ENCODE results near the gene ARL8A. TPM values are rescaled to one million over a fixed set of nuclear protein-coding genes. Genes with fewer than 3 reads are reported as not detected.
"Not testable (repeated sequence)": the region's sequence is repeated elsewhere in the genome, so short reads cannot be mapped to it uniquely, and the experiment has no call there.

The ARL8A gene
- 106 TPM for total RNA-seq
- long read RNA-seq, transcript ARL8A-201 (7 exons, 1,793 nt), result major isoform, 6 of 10 reads
- long read RNA-seq, partial matches to known transcripts, result 1 of 10 reads
- long read RNA-seq, other reads (novel, unspliced or antisense), result 1 of 10 reads

DNA sequence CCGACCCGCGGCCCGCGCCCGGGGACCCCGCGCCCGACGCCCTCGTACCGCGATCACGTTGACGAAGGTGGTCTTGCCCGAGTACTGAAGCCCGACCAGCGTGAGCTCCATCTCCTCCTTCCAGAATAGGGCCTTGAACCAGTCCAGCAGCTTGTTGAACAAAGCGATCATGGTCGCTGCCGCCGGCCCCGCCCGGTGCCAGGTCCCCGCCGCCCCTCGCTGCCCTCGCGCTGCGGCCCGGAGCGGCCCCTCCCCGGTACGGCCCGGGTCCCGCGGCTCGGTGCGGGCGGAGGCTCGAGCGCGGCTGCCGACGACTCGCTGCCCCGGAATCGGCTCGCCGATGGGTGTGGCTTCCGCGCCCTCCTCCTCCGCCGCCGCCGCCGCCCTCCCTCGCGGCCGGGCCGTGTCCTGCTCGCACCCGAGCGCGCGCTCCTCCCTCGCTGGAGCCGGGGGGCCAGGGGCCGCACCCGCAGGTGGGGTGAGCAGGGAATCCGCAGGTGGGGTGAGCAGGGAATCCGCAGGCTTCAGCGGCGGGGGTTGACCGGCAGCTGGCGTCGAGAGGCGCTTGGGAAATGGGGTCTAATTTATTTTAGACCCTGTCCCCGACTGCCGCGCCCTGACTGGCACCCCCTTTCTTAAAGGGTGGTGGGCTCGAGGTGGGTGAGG, at the start of gene ARL8A:
ARL8A (minus strand) TSS at position 336 of the 666 bp plus-strand sequence; CDS start at position 171, 165 bp downstream.
- DNase-seq (ENCODE audit: low spot score), result peak; percentile 94

DNA sequence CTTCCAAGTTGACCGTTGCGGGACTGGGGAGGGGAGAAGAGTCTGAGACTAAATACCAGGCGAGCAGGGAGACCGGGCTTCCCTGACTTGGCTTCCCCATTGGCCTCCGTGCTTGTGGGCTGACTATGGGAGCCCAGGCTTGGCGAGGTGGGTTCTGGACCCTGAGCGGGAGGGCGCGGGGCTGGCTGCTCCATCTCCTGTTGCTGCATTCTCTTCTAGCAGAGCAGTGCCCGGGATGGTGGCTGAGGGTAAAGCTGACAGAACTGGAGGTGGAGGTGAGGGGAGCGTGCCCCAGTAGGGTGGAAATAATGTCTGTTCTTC, 49.8 kb upstream of the ARL8A start:
- no peak for DNase-seq (ENCODE audit: low spot score)

DNA sequence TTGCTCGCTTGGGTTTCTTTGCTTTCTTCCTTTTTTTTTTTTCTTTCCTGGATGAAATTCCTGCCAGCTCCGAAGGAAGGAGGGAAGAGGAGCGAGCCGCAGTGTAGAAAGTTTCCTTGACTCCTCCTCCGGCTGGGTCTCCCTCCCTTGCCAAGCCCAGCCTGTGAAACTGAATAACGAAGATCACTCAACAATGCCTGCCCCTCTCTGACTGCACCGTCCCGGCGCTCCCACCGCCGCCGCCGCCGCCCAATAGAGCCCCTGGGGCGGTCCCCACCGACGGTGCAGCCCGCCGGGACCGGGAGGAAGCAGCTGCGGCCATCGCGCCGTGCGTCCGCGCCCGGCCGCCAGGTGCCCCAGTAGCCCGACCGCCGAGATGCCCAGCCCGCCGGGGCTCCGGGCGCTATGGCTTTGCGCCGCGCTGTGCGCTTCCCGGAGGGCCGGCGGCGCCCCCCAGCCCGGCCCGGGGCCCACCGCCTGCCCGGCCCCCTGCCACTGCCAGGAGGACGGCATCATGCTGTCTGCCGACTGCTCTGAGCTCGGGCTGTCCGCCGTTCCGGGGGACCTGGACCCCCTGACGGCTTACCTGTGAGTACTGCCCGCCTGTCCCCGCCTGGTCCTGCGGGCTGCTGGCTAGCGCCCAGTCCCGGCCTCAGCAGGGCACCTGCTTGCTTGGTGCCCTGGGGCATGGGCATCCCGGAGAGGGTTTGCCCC, 49.2 kb upstream of the ARL8A start, which contains the start of gene LGR6:
LGR6 (plus strand) TSS at position 186 of the 714 bp plus-strand sequence; CDS start at position 377, 191 bp downstream.
- DNase-seq (ENCODE audit: low spot score), result no peak

DNA sequence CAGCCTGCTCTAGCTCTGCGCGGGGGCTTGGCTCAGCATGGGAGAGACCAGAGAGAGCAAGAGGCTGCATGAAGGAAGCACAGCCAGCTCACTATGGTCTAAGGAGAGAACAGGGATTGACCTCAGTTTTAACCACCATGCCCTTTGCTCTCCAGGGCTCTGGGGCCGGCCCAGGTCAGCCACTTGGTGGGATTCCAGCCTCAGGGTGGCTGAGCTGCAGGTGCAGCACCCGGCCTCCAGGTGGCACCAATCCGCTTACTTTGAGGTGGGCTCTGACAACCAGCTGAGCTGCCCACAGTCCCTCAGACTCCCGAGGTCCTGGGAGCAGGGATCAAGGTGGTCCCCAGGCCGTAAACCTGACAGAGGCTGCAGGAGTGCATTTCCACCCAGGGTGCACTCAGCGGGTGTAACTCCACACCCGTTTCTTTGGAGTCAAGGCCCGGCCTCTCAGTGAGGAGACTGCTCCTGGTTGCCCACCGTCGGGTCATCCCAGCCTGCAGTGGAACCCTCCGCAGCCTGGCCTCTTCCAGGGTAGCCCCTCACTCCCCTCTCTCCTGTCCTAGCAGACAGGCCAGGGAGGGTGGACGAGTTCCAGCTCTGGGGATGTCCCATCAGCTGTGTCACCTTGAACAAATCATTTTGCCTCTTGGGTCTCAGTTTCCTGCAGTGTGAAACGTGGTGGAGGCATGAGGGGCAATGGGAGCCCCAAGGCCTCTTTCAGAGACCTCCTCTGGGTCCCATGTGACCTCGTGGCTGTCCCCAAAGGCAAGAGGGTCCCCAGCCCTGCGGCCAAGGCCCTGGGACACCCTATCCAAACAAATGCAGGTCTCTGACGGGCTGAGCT, 48.5 kb upstream of the ARL8A start:
- no peak for DNase-seq (ENCODE audit: low spot score)

DNA sequence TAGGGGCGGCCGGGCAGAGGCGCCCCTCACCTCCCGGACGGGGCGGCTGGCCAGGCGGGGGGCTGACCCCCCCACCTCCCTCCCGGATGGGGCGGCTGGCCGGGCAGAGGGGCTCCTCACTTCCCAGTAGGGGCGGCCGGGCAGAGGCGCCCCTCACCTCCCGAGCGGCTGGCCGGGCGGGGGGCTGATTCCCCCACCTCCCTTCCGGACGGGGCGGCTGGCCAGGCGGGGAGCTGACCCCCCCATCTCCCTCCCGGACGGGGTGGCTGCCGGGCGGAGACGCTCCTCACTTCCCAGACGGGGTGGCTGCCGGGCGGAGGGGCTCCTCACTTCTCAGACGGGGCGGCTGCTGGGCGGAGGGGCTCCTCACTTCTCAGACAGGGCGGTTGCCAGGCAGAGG, 46.9 kb upstream of the ARL8A start:
- DNase-seq (ENCODE audit: low spot score), result not testable (repeated sequence)

DNA sequence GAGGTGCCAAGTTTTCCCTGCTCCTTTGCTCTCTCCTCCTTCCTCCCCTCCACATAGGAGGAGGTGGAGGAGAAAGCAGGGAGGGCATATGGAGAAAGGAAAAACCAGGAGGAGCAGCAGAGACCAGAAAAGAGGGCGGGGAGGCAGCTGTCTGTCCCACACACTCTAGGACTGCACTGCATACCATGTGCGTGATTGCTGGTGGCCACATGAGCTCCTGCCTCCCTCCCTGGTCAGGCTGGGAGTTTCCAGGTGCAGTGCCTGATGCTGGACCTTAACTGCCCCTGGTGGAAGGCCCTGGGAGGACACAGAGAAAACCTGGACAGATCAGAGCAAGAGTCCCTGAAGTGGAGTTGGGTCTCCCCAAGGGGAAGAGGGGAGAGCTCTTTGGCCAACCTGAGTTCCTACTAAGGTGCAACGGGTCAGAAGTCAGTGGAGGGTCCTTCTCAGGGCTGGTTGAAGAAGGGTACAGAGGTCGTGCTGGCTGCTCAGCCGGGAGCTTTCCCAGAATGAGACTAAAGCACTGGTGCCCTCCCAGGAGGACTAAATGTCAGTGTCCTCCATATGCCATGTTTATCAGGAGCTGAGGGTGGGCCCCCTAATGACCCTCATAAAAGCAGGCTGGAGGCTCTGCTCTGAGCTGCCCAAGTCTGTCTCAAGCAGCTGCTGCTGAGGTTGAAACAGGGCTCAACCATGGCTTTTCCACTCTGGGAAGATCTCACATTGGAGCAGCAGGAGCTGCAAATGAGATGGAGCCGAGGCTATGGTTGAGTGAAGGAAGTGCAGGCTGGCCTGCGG, 45.6 kb upstream of the ARL8A start:
- DNase-seq (ENCODE audit: low spot score), result no peak

DNA sequence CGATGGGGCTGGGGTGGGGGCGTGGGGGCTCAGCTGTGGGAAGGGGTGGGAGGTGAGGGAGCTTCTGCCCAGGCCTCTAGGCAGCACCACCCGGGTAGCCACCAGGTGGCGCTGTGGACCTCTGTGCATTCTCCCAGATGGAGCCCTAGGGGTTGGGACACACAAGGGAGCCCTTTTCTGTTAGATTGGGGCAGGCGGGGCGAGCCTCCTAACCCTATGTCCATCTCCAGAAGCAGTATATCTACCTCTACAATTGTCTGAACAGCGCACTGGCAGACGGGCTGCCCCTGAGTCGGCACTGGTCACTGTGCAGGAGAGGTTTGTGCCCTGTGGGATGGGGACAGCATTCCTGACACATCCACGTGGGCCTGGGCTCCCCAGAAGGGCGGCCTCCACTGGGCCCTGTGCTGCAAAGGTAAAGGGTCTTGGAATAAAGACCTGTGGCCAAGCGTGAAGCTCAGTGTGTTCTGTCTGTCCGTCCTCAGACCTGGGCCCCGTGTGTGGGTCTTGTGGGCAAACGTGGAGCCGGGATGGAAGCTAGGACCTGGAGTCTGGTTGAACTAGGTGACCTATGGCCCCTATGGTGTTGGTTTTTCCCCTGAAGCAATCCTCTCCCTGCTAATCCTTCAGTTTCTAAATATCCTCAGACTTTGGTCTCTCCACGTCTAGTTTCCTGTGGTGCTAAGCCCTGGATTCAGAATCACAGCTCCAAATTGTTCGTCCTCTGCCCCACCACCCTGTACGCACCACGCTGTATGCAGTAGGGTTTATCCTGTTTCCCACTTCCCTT, 44.7 kb upstream of the ARL8A start:
- DNase-seq (ENCODE audit: low spot score), result no peak

DNA sequence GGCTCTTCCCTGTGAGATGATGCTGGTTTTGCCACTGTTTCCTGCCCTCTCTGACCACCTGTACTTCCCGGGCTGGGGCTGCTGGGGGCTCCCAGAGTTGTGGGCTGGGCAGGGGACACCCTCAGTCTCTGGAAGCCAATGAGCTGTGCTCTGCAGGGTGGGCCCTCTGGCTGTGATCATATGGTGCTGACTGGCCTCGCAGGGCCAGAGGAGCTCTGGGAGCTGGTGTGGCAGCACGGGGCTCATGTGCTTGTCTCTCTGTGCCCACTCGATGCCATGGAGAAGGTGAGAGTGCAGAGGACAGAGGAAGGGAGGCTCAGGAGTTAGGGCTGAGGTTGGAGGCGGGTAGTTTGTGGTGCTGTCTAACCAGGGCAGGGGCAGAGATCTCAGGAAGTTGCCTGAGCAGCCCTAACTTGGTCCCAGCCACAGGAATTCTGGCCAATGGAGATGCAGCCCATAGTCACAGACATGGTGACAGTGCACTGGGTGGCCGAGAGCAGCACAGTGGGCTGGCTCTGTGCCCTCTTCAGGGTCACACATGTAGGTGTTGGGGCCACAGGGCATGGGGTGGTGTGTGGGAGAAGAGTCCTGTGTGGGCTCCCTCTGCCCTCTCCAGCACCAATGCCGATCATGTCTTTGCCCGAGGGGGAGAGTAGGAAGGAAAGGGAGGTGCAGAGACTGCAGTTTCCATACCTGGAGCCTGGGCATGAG, 43.3 kb upstream of the ARL8A start:
- DNase-seq (ENCODE audit: low spot score), result no peak

DNA sequence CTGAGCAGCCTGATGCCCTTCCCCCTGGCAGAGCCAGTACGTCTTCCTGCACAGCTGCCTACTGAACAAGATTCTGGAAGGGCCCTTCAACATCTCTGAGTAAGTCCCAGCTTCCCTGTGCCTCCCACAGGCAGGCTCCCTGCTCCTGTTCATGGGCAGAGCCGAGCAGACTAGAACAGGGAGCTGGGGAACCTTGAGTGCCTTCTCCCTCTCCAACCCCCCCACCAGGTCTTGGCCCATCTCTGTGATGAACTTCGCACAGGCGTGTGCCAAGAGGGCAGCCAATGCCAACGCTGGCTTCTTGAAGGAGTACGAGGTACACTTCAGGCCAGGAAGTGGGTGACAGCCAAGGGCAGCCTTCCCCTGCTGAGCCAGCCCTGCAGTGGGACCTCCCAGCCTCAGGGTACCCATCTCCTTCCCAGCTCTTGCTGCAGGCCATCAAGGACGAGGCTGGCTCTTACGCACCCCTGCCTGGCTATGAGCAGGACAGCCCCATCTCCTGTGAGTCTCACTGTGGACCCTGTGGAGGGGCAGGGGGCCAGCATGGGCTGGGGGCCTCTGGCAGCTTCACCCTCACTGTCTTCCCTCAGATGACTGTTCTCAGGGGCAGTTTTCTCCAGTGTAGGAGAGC, 42.6 kb upstream of the ARL8A start:
- DNase-seq (ENCODE audit: low spot score), result no peak

DNA sequence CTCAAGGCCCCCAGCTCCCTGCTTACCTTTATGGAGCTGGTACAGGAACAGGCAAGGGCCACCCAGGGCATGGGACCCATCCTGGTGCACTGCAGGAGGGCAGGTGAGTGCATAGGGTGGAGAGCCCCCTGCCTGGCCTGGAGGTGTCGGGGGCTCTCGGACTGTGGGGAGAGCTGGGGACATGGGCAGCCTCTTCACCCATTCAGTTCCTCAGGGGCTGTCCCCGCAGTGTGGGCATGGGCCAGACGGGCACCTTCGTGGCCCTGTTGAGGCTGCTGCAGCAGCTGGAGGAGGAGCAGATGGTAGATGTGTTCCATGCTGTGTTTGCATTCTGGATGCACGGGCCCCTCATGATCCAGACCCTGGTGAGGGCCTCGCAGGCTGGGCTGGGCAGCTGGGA, 41.8 kb upstream of the ARL8A start:
- DNase-seq (ENCODE audit: low spot score), result no peak

DNA sequence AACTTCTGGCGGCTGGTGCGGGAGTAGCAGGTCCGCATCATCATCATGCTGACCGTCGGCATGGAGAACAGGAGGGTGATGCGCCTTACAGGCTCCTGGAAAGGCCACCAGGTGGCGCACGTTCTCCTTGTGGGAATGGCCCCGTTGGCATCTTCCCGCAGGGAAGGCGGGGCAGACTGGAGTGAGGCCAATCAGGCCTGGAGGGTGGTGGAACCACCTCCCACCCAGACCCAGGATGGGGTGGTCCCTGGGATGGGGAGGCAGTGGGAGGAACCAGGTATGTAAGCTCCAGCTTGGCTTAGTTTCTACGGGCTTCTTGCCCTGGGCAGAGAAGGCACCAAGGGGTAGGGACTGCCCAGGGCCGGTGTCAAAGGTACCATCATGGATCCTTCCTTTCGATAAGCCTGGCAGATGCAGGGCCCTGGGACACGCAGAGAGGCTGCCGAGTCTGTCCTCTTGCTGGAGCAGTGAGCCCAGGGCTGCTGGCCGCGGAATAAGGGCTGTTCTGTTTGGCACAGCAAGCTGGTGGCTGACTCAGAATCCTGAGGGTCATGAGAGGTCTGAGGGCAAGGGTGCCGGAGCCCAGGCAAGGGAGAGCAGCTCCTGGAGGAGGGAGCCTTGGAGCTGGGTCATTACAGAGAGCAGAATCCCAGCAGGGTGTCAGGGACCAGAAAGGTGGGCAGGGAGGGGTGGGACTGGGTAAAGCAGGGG, 40.4 kb upstream of the ARL8A start:
- no peak for DNase-seq (ENCODE audit: low spot score)

DNA sequence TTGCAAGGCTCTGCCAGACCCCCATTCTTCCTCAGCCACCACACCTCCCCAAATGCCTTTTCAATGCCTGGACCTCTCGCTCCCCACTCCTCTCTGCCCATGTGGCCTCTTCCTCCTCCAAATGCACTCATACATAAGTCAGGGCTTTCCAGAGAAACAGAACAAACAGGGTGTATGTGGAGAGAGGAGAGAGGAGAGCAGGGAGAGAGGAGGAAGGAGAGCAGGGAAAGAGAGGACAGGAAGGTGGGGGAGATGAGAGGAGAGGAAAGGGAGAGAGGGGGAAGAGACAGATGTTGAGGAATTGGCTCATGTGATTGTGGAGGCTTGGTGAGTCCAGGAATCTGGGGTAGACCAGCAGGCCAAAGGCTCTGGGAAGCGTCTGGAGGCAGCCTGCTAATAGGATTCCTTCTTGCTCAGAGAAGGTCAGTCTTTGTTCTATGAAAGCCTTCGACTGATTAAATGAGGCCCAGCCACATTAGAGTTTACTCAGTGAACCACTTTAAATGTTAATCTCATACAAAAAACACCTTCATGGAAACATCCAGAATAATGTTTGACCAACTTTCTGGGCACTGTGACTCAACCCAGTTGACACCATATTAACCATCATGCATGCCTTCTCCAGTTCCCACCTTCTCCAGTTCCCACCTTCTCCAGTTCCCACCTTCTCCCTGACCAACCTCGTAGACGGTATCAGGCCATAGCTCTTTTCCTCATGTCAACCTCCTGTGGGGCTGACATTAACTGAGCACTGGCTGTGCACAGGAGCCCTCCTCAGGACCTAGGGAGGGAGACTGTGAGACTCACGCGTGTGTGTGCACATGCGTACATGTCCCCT, 37.7 kb upstream of the ARL8A start:
- no peak for DNase-seq (ENCODE audit: low spot score)

DNA sequence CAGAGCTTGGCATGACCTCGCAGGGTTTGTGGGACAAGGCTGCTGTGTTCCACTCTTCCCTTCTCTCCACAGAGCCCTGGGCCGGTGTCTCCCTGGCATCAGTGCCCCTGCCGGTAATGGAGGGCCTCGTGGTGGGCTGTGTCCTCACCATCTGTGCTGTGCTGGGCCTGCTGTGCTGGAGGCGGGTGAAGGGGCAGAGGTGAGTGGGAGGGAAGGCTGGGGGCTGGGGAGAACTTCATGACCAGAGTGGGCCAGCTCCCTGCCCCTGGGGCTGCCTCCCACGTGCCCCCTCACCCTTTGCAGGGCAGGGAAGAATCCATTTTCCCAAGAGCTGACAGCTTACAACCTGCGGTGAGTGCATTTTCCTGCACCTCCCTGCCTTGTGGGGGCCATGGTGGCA, 37.0 kb upstream of the ARL8A start:
- no peak for DNase-seq (ENCODE audit: low spot score)

DNA sequence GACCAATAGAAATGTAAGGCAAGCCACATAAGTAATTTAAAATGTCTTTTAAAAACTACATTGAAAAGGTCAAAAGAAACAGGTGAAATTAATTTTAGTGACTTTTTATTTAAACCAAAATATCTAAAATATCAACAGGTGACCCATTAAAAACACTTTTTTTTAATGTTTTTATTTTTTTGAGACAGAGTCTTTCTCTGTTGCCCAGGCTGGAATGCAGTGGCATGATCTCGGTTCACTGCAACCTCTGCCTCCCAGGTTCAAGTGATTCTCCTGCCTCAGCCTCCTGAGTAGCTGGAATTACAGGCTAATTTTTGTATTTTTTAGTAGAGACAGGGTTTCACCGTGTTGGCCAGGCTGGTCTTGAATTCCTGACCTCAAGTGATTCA, 36.2 kb upstream of the ARL8A start:
- DNase-seq (ENCODE audit: low spot score), result not testable (repeated sequence)

DNA sequence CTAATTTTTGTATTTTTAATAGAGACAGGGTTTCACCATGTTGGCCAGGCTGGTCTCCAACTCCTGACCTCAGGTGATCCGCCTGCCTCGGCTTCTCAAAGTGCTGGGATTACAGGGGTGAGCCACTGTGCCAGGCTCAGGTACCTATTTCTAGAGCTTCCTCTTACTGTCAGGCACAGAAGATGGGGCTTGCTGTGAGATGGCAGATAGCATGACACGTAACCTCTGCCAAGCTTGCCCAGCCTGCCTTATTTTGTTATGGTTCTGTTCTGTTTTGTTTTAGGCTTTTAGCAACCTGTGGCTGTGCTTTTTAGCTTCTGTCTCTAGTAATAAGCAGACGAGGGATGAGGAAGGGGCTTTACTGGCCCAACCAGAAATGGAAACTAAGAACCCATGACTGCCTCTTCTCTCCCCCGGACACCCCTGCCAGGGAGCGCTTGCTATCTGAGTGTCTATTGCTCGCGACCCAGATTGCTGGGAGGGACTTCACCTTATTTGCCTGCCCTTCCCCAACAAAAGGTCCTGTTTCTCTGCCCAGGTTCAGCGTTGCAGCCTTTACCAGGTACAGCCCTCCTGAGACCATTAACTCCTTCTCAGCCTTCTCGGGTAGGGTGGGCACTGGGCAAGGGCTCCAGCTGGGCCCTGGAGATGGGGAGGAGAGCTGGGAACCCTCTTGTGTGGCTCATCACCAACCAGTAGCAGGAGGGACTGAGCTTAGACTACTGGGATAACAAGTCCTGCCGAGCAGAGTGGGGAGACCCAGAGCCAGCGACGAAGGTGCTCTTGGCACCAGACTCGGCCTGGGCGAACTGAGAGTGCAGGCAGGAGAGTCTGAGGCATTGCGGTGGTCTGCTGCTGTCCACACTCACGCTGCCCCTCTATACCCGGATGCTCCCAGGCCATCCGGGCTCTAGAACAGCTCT, 35.6 kb upstream of the ARL8A start:
- DNase-seq (ENCODE audit: low spot score), result no peak

All from mesenteric fat pad (tissue), 1 donor.